ACHN (cell line): ENCODE results near the gene ZNF467.

Source experiments
- DNase-seq: peaks from one replicate; pipeline ENCODE4 v3.0.0-alpha.2; 2015
- in situ Hi-C: cut with HindIII; loops from 2 replicates; pipeline ENCODE4 v1.10.0; 2017; ENCODE audit warnings: low sequenced_read_pairs, low pct_ligation_motif_present, low pct_unique_long_range_greater_than_20kb

ZNF467 gene

GRCh38 chr7:149790754-149791360 lies 17.5 kb upstream of the ZNF467 start:
- no peak for DNase-seq
- in situ Hi-C loops, result no loop called here

GRCh38 chr7:149790146-149790548 lies 16.8 kb upstream of the ZNF467 start:
- in situ Hi-C loops, result no loop called here
- DNase-seq, result no peak

GRCh38 chr7:149789101-149789500 lies 15.7 kb upstream of the ZNF467 start:
- in situ Hi-C loops, result no loop called here
- no peak for DNase-seq

GRCh38 chr7:149788300-149788851 lies 15.0 kb upstream of the ZNF467 start:
- no peak for DNase-seq
- in situ Hi-C loops, result no loop called here

GRCh38 chr7:149787428-149788299 lies 14.3 kb upstream of the ZNF467 start:
- in situ Hi-C loops, result no loop called here
- DNase-seq, result peak; percentile 42

- in situ Hi-C loops, result no loop called here
- no peak for DNase-seq
Measured at GRCh38 chr7:149785983-149786382, 12.6 kb upstream of the ZNF467 start.

- in situ Hi-C loops, result no loop called here
- DNase-seq, result no peak
Measured at GRCh38 chr7:149785402-149785801, 12.0 kb upstream of the ZNF467 start.

- in situ Hi-C loops, result no loop called here
- DNase-seq, result no peak
Measured at GRCh38 chr7:149784251-149784608, 10.8 kb upstream of the ZNF467 start.

GRCh38 chr7:149783386-149784250 lies 10.2 kb upstream of the ZNF467 start:
- no peak for DNase-seq
- in situ Hi-C loops, result no loop called here

- no peak for DNase-seq
- in situ Hi-C loops, result no loop called here
Measured at GRCh38 chr7:149782682-149783345, 9.4 kb upstream of the ZNF467 start.

- in situ Hi-C loops, result no loop called here
- DNase-seq, result no peak
Measured at GRCh38 chr7:149781921-149782320, 8.5 kb upstream of the ZNF467 start.

- DNase-seq, result no peak
- in situ Hi-C loops, result no loop called here
Measured at GRCh38 chr7:149780636-149781419, 7.4 kb upstream of the ZNF467 start.

- no peak for DNase-seq
- in situ Hi-C loops, result no loop called here
Measured at GRCh38 chr7:149780056-149780455, 6.7 kb upstream of the ZNF467 start.

GRCh38 chr7:149779502-149779805 lies 6.1 kb upstream of the ZNF467 start:
- in situ Hi-C loops, result no loop called here
- no peak for DNase-seq

GRCh38 chr7:149778696-149779501 lies 5.5 kb upstream of the ZNF467 start:
- in situ Hi-C loops, result no loop called here
- DNase-seq, result no peak

GRCh38 chr7:149778327-149778637 lies 4.9 kb upstream of the ZNF467 start:
- DNase-seq, result no peak
- in situ Hi-C loops, result no loop called here

GRCh38 chr7:149777551-149778326 lies 4.4 kb upstream of the ZNF467 start:
- in situ Hi-C loops, result no loop called here
- DNase-seq, result no peak
